ENCODE data around the gene ATP9A.

ATP9A gene

DNA sequence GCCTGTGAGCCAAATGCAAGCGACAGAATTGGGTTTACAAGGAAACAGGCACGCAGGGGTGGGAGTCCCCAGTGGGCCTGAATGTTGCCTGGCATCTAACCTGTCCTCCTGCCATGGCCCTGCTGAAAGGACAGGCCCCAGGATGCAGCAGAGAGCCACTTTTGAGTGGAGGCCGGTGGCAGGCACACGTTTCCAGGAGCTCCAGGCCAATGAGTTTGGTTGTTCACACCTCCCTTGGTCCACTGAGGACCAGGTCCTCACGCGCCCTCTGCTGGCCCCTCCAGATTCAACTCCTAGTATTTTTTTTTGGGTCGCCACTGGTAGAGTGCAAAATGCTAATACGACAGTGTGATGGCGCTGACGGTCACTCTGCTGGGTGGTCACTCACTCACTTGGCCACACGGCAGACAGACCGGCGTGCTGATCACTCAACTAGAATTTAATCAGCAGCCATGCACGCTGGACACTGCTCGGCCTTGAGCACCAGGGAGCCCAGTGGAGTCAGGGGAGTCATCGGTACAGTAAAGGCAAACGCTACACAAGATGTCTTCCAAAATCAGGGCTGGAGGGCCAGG, 143.9 kb downstream of the ATP9A start:
- Histone ChIP-seq H2AFZ (ENCODE audit: low read depth, low read length) (no peak overlapping the region), H3K36me3 (ENCODE audit: insufficient read depth, low read length) (peaks cover 58% of the 10 kb centered on the region), H3K4me3 (ENCODE audit: low read length) (no peak overlapping the region), H3K9me3 (ENCODE audit: low read length) (no peaks in the 10 kb centered on the region), H3K27me3 (ENCODE audit: insufficient read depth, low read length) (no peaks in the 10 kb centered on the region), H3K4me1 (ENCODE audit: insufficient read depth, low read length) (peaks cover 3% of the 10 kb centered on the region)

DNA sequence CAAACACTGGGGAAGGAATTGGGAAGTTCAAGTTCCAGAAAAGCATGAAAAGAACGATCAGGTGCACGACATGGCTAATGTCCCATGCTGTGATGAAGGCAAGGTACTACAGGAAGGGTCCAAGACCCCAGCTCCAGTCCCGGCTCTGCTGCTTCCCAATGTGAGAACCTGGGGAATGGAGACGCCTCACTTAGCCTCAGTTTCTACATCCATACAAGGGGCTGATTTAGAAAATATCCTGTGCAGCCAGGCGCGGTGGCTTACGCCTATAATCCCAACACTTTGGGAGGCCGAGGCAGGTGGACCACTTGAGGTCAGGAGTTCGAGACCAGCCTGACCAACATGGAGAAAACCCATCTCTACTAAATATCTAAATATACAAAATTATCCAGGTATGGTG, 144.9 kb downstream of the ATP9A start:
- no peaks in the 10 kb centered on the region for H3K27me3 ChIP-seq (ENCODE audit: insufficient read depth, low read length)
- no peak overlapping the region for H2AFZ ChIP-seq (ENCODE audit: low read depth, low read length)

DNA sequence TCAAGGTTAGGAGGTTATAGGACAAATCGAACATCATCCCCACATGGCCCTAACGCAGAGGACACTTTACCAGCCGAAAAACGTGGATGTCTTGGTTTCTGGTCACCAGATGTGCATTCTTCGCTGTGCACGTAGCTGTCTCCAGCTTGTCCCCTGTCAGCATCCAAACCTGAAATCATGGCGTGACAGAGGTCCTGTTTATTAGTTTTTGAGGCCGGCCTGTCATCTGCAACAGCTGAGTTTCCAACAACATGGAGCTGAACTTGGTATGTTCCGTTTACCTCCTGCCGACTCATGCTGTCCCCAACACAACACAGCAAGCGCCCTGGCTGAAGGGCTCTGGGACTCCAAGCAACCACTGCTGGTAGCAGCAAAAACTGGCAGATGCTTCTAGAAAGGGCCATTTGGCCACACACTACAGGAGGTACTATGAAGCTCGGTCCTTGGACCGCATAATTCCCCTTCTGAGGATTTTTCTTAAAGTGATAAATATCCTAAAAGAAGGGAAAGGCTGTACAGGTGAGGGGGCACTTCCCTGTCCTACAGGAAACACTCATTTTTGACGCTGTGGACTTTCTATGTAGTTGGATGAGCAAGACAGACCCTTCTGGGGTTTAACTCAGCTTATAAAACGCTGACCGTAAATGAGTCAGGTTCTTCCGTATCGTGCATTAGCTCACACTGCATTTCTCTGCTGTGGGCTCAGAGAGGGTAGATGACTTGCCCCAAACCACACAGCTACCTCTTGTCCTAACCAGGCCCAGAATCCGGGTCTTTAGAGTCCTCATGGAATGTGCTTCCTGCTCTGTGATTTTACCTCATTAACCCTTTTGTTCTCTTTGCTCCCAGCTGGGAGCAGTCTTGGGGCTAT, 146.0 kb downstream of the ATP9A start:
- Histone ChIP-seq H2AFZ (ENCODE audit: low read depth, low read length) (no peak overlapping the region), H3K4me1 (ENCODE audit: insufficient read depth, low read length) (no peaks in the 10 kb centered on the region), H3K27me3 (ENCODE audit: insufficient read depth, low read length) (no peaks in the 10 kb centered on the region), H3K36me3 (ENCODE audit: insufficient read depth, low read length) (peaks cover 53% of the 10 kb centered on the region), H3K4me3 (ENCODE audit: low read length) (no peak overlapping the region), H3K9me3 (ENCODE audit: low read length) (no peaks in the 10 kb centered on the region)

More for the DNA sequence above, 144.9 kb downstream of the ATP9A start:
- H3K4me1 ChIP-seq (ENCODE audit: insufficient read depth, low read length): no peaks in the 10 kb centered on the region
- H3K4me3 ChIP-seq (ENCODE audit: low read length): no peak overlapping the region
- H3K36me3 ChIP-seq (ENCODE audit: insufficient read depth, low read length): peaks cover 57% of the 10 kb centered on the region
- no peaks in the 10 kb centered on the region for H3K9me3 ChIP-seq (ENCODE audit: low read length)

DNA sequence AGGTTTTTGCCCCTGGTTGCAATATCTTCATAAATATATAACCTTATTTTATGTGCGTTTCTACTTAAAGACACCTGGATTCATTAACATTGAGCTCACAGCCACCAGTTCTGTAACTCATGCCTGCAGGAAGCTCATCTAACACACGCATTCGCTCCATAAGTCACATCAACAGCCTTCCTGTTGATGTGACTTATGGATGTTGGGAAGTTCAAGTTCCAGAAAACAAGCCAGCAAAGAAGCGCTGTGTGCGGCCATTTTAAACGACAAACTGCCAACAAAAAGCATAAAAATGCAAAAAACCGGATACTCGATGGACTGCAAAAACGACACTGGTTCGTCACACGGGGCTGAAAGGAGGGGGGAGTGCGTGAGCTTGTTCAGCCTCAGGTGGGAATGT, 147.8 kb downstream of the ATP9A start:
- H3K4me3 ChIP-seq (ENCODE audit: low read length): no peak overlapping the region
- no peaks in the 10 kb centered on the region for H3K9me3 ChIP-seq (ENCODE audit: low read length)
- no peaks in the 10 kb centered on the region for H3K4me1 ChIP-seq (ENCODE audit: insufficient read depth, low read length)
- H3K36me3 ChIP-seq (ENCODE audit: insufficient read depth, low read length): peaks cover 50% of the 10 kb centered on the region
- H3K27me3 ChIP-seq (ENCODE audit: insufficient read depth, low read length): no peaks in the 10 kb centered on the region
- H2AFZ ChIP-seq (ENCODE audit: low read depth, low read length): no peak overlapping the region

DNA sequence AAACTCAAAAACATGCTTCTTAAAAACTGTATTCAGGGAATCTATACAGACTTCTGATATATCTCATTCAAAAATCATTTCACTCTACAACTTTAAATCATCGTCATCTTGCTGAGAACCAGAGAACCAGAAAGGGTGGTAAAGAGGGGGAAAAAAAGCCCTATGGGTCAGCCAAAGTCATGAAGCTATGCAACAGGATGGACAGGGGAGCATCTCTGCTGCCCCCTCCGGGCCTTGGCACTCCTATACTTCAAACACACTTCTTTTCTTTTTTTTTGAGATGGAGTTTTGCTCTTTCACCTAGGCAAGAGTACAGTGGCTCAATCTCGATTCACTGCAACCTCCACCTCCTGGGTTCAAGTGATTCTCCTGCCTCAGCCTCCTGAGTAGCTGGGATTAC, 152.1 kb downstream of the ATP9A start:
- H3K4me1 ChIP-seq (ENCODE audit: insufficient read depth, low read length): no peaks in the 10 kb centered on the region
- H3K27me3 ChIP-seq (ENCODE audit: insufficient read depth, low read length): no peaks in the 10 kb centered on the region
- H3K36me3 ChIP-seq (ENCODE audit: insufficient read depth, low read length): peaks cover 49% of the 10 kb centered on the region
- H2AFZ ChIP-seq (ENCODE audit: low read depth, low read length): no peak overlapping the region
- H3K9me3 ChIP-seq (ENCODE audit: low read length): no peaks in the 10 kb centered on the region
- H3K4me3 ChIP-seq (ENCODE audit: low read length): no peak overlapping the region

DNA sequence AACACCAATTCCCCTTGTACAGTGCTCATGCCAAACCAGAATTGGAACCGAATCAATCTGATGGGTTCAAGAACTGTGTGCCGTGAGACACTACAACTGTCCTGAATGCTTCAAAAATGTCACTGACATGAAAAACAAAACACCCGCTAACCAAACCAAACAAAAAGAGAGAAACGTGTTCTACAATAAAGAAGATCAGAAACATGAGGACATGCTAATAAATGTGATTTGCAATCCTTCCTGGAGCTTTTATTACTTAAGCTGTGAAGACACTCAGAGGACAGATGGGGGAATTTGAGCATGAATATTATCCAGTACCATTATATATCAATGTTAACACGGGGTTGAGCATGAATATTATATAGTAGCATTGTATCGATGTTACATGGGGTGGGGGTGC, 153.5 kb downstream of the ATP9A start:
- Histone ChIP-seq H3K36me3 (ENCODE audit: insufficient read depth, low read length) (peaks cover 58% of the 10 kb centered on the region), H3K27me3 (ENCODE audit: insufficient read depth, low read length) (no peaks in the 10 kb centered on the region), H3K4me3 (ENCODE audit: low read length) (no peak overlapping the region), H2AFZ (ENCODE audit: low read depth, low read length) (no peak overlapping the region), H3K9me3 (ENCODE audit: low read length) (no peaks in the 10 kb centered on the region), H3K4me1 (ENCODE audit: insufficient read depth, low read length) (no peaks in the 10 kb centered on the region)

DNA sequence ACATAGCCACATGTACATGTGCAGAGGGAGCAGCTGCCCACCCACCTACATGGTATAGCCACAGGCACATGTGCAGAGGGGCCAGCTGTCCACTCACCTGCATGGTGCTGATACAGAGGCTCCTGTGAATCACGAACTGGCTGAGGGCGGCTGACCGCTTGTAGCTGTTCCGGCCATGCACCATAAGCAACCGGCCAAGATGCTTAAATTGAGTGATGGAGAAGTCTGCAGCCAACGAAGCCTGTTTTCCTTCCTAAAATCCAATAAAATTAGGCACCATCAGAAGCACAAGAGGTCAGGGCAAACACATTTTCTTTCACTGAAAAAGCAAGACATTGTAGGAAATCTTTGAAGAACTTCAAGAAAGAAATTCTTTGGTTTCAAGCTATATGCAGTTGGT, 154.6 kb downstream of the ATP9A start:
- no peak overlapping the region for H2AFZ ChIP-seq (ENCODE audit: low read depth, low read length)
- H3K9me3 ChIP-seq (ENCODE audit: low read length): no peaks in the 10 kb centered on the region
- peaks cover 64% of the 10 kb centered on the region for H3K36me3 ChIP-seq (ENCODE audit: insufficient read depth, low read length)
- no peaks in the 10 kb centered on the region for H3K4me1 ChIP-seq (ENCODE audit: insufficient read depth, low read length)
- no peak overlapping the region for H3K4me3 ChIP-seq (ENCODE audit: low read length)
- no peaks in the 10 kb centered on the region for H3K27me3 ChIP-seq (ENCODE audit: insufficient read depth, low read length)

DNA sequence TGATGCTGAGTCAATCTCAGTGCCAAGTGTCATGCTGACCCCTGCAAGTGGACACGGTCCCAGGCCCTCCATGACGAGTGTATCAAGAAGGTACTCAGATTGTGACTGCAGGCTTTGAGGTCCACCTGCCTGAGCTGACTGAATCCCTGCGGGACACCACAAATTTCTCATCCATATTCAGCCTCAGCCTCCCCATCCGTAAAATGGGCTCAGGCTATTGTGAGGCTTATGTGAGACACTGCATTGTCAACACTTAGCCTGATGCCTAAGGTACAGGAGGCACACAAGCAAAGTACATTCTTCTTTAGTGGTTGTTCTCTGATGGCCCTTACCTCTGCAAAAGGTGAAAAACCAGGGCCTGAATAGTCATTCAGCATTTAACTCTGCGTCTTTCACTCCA, 155.3 kb downstream of the ATP9A start:
- Histone ChIP-seq H3K27me3 (ENCODE audit: insufficient read depth, low read length) (no peaks in the 10 kb centered on the region), H3K4me1 (ENCODE audit: insufficient read depth, low read length) (no peaks in the 10 kb centered on the region), H3K36me3 (ENCODE audit: insufficient read depth, low read length) (peaks cover 67% of the 10 kb centered on the region), H2AFZ (ENCODE audit: low read depth, low read length) (no peak overlapping the region), H3K9me3 (ENCODE audit: low read length) (no peaks in the 10 kb centered on the region), H3K4me3 (ENCODE audit: low read length) (no peak overlapping the region)

DNA sequence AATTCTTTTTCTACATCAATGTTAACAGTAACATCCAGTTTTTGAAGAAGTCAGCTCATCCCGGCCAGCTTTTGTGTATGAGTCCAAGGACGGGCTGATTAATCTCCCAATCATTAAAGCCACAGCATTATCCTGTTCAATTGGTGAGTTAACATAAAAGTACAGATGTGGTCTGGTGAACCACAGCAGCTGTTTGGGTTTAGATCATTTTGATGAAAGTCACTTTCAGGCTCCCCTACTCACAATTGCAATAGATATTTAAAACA, 156.6 kb downstream of the ATP9A start:
- no peaks in the 10 kb centered on the region for H3K4me1 ChIP-seq (ENCODE audit: insufficient read depth, low read length)
- H3K4me3 ChIP-seq (ENCODE audit: low read length): no peak overlapping the region
- H3K36me3 ChIP-seq (ENCODE audit: insufficient read depth, low read length): peaks cover 65% of the 10 kb centered on the region
- no peaks in the 10 kb centered on the region for H3K27me3 ChIP-seq (ENCODE audit: insufficient read depth, low read length)
- no peaks in the 10 kb centered on the region for H3K9me3 ChIP-seq (ENCODE audit: low read length)
- H2AFZ ChIP-seq (ENCODE audit: low read depth, low read length): no peak overlapping the region

DNA sequence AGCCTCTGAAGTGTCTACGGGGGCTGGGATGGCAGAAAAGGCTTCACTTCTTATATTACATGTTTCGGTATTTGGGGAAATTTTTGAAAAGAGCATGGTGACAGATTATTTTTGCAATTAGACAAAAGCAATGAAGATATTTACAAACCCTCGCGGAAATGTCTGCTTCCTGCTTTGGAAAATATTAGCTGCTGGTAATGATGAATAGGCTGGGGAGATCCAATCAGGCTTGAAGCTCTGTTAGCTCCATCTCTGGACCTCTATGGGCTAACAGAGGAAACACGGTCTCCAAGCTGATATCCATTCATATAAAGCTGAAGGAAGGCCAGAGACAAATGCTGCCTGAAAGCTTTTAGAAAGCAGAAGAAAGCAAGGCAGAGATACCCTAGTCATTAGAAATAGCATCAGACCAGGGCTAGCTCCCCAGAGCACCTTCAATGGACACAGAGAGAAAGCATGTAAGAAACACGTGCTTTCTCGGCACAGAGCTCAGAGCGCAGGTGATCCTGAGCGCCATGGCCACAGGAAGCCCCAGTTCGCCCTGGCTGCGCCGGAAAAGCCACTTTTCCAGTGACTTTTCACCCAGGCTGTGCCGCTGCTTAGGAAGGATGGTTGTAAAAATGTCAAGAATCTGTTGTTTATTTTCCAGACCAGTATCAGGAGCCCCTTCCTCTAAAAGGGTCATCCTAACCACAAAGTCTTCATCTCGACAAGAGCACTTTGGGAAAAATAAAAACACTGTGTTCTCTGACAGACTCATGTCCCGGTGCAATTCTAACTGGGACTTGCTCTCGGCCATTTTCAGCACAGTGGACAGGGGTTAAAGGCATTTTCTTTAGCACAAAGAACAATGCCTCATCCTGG, 157.2 kb downstream of the ATP9A start:
- H3K9me3 ChIP-seq (ENCODE audit: low read length): no peaks in the 10 kb centered on the region
- no peaks in the 10 kb centered on the region for H3K4me1 ChIP-seq (ENCODE audit: insufficient read depth, low read length)
- peaks cover 65% of the 10 kb centered on the region for H3K36me3 ChIP-seq (ENCODE audit: insufficient read depth, low read length)
- no peak overlapping the region for H3K4me3 ChIP-seq (ENCODE audit: low read length)
- H3K27me3 ChIP-seq (ENCODE audit: insufficient read depth, low read length): no peaks in the 10 kb centered on the region
- no peak overlapping the region for H2AFZ ChIP-seq (ENCODE audit: low read depth, low read length)

DNA sequence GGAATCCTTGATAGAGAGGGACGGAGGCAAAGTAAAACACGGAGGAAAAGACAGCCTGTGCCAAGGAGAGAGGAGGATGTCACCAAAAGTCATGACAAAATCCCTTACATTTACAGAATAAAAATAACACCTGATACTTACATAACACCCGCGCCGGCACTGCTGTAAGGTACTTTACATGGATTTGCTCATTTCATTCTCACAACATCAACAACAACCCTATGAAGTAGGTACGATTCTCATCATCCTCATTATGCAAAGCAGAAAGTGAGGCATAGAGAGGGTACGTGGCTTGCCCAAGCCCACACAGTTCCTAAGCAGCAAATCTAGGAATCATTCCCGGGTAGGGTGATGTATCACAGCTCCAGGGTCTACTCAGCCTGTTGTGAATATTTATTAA, 158.1 kb downstream of the ATP9A start:
- Histone ChIP-seq H3K36me3 (ENCODE audit: insufficient read depth, low read length) (peaks cover 65% of the 10 kb centered on the region), H3K4me3 (ENCODE audit: low read length) (no peak overlapping the region), H2AFZ (ENCODE audit: low read depth, low read length) (no peak overlapping the region), H3K27me3 (ENCODE audit: insufficient read depth, low read length) (no peaks in the 10 kb centered on the region), H3K9me3 (ENCODE audit: low read length) (no peaks in the 10 kb centered on the region), H3K4me1 (ENCODE audit: insufficient read depth, low read length) (no peaks in the 10 kb centered on the region)

DNA sequence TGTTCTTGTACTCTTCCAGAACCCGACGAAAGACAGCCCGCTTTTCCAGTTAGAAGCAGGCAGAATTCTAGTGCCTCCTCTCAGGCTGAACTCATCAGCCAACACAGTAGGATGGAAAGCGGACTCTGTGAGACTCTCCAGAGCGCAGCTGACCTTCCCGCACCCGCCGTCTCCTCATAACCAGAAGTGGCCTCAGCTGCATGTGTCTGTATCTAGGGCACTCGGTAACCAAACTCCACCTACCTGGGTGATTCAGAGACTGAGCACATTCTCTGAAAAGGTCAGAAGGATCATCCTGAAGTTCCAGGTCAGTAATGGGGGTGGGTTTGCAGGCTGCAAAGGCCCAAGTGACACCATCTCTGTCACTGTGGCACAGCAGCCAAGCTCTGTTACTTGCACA, 158.9 kb downstream of the ATP9A start:
- H3K27me3 ChIP-seq (ENCODE audit: insufficient read depth, low read length): no peaks in the 10 kb centered on the region
- H3K4me3 ChIP-seq (ENCODE audit: low read length): no peak overlapping the region
- H3K9me3 ChIP-seq (ENCODE audit: low read length): no peaks in the 10 kb centered on the region
- H3K36me3 ChIP-seq (ENCODE audit: insufficient read depth, low read length): peaks cover 72% of the 10 kb centered on the region
- H2AFZ ChIP-seq (ENCODE audit: low read depth, low read length): no peak overlapping the region
- no peaks in the 10 kb centered on the region for H3K4me1 ChIP-seq (ENCODE audit: insufficient read depth, low read length)

DNA sequence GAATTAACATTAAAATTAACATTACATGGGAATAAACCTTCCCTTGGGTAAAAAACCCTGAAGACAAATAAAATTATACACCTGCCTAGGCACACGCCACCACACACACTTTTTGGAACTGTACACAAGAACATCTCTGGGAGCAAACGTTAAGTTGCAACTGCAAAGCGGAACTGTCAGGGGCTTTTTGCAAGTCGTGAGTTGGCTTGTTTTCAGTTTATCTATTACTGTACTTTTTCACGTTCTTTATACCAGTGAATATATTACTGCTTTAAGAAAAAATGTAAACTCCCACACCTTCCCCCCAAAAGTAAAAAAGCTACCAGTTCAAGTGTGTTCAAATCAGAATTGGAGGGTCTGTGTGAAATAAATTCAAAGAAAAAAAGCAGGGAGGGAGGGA, 160.1 kb downstream of the ATP9A start:
- H3K9me3 ChIP-seq (ENCODE audit: low read length): no peaks in the 10 kb centered on the region
- no peak overlapping the region for H2AFZ ChIP-seq (ENCODE audit: low read depth, low read length)
- H3K27me3 ChIP-seq (ENCODE audit: insufficient read depth, low read length): no peaks in the 10 kb centered on the region
- H3K4me1 ChIP-seq (ENCODE audit: insufficient read depth, low read length): no peaks in the 10 kb centered on the region
- no peak overlapping the region for H3K4me3 ChIP-seq (ENCODE audit: low read length)
- H3K36me3 ChIP-seq (ENCODE audit: insufficient read depth, low read length): peaks cover 71% of the 10 kb centered on the region

Data from neuron (in vitro differentiated cells).